HCT116 (cell line): Measurements from ENCODE around the gene WWOX.

Source experiments
- CBX3 ChIP-seq: IDR thresholded peaks from 2 replicates; pipeline ENCODE4 v1.6.1; 2012; ENCODE audit warnings: low read depth
- CEBPB ChIP-seq: IDR thresholded peaks from 2 replicates; pipeline ENCODE4 v1.6.1; 2012; ENCODE audit warnings: low read depth
- CTCF ChIP-seq, 3 experiments: fragments of 200-600 bp in 1 of 3; sonication (generic) in 1 of 3; IDR thresholded peaks in 2 of 3; conservative IDR thresholded peaks in 1 of 3; 2 replicates each; pipeline ENCODE4 v1.5.1; 2012 to 2017; ENCODE audit warnings: low read depth in 2 of 3, low read length in 2 of 3, antibody characterized with exemption in 1 of 3, borderline replicate concordance in 1 of 3, control low read depth in 1 of 3, mild to moderate bottlenecking in 1 of 3, mixed read lengths in 1 of 3, mixed run types in 1 of 3, moderate library complexity in 1 of 3; ENCODE audit not compliant: insufficient read depth in 1 of 3
- EZH2 ChIP-seq: fragments of 200-600 bp; sonication (generic); IDR thresholded peaks from 2 replicates; pipeline ENCODE4 v1.6.1; 2017; ENCODE audit warnings: antibody characterized with exemption, mixed run types
- POLR2A ChIP-seq: IDR thresholded peaks from 2 replicates; pipeline ENCODE4 v1.7.0; 2011; ENCODE audit warnings: borderline replicate concordance; ENCODE audit not compliant: insufficient read depth, insufficient read length; ENCODE audit errors: extremely low read depth
- RAD21 ChIP-seq: IDR thresholded peaks from 2 replicates; pipeline ENCODE4 v1.6.1; 2012; ENCODE audit warnings: low read depth, mild to moderate bottlenecking
- TF ChIP-seq, protein P1 (sequence below): IDR thresholded peaks from 2 replicates; pipeline ENCODE4 v1.6.1; 2011; ENCODE audit warnings: mild to moderate bottlenecking, low read length, moderate library complexity; ENCODE audit not compliant: insufficient replicate concordance; ENCODE audit errors: extremely low read depth
- TF ChIP-seq, protein P2 (sequence below): IDR thresholded peaks from 2 replicates; pipeline ENCODE4 v1.6.1; 2012

DNA sequence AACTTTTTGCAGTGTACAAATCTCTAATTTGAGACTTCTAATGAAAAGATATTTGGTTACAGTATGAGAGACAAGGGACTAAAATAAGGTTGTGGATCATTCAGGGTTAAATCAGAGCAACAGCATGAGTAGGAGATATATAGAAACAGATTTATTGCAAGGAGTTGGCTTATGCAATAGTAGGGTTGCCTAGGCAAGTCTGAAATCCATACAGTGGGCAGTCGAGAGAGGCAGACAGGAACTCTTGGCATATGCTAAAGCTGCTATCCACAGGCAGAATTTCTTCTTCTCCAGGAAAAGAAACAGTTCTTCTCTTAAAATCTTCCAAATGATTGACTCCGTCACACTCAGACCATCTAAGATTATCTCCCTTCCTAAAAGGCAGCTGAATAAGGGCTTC, 1000.3 kb downstream of the WWOX start:
- TF ChIP-seq POLR2A (no peak), CTCF (IDR thresholded peaks at IDR 0.05 in 2 of 3, conservative IDR thresholded peaks at IDR 0.05 in 1 of 3; ENCODE audit: borderline replicate concordance in 1 of 3, insufficient read depth in 1 of 3, low read depth in 2 of 3, low read length in 2 of 3) (no peak), CEBPB (no peak), CBX3 (no peak), EZH2 (no peak), RAD21 (no peak)
- TF ChIP-seq, protein P1, sequence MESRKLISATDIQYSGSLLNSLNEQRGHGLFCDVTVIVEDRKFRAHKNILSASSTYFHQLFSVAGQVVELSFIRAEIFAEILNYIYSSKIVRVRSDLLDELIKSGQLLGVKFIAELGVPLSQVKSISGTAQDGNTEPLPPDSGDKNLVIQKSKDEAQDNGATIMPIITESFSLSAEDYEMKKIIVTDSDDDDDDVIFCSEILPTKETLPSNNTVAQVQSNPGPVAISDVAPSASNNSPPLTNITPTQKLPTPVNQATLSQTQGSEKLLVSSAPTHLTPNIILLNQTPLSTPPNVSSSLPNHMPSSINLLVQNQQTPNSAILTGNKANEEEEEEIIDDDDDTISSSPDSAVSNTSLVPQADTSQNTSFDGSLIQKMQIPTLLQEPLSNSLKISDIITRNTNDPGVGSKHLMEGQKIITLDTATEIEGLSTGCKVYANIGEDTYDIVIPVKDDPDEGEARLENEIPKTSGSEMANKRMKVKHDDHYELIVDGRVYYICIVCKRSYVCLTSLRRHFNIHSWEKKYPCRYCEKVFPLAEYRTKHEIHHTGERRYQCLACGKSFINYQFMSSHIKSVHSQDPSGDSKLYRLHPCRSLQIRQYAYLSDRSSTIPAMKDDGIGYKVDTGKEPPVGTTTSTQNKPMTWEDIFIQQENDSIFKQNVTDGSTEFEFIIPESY: no peak
- TF ChIP-seq, protein P2, sequence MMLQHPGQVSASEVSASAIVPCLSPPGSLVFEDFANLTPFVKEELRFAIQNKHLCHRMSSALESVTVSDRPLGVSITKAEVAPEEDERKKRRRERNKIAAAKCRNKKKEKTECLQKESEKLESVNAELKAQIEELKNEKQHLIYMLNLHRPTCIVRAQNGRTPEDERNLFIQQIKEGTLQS: no peak
